Non-pigmented ciliary epithelial cell (primary cell): ENCODE results near the gene SORCS2.

Experiments used
- DNase-seq: peaks from one replicate; pipeline ENCODE4 v3.0.0-alpha.2; 2010; ENCODE audit warnings: low read depth

The SORCS2 gene

DNA sequence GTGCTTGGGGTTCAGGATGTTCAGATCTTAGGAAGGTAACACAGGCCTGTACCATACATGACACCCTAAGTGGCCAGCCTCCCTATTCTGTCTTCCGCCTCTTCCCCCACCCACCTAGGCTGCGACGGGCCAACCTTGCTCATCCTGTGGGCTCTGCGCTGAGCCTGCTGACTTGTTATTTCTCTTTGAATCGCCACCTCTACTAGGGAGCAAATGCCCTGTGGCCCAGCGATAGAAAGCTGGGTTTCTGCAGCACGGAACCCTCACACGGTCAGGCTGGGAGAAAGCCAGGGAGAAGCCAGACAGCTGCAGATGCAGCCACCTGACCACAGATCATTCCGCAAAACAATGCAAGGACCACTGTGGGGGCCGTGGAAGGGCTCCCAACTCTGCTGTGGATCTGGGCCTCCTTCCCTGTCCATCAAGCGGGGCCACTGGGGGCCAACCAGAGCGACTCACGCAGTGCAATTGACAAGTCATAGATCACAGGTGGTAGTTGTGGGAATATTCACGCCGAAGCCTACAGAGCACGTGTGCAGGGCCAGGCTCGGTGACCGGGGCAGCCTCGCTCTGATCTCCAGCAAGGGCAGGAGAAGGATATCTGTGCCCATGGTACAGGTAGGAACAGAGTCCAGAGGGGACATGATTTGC is 519.8 kb downstream of the SORCS2 start:
- no peak for DNase-seq

DNA sequence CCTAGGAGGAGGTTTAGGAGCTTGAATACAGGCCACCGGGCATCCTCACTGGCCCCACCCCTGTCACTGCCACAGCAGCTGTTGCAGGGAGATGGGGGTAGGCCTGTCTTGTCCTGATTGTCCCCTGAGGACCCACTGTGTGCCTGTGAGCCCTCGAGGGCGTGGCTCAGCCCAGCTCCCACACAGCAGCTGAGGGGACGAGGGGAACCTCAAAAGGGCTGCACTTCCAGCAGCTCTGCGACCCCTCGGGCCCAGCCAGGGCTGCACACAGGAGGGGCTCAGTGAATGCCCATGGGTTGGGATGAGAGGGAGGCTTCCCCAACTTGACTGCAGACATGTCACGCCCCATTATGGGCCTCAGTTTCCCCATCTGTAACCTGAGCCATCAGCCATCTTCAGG is 521.4 kb downstream of the SORCS2 start:
- no peak for DNase-seq

DNA sequence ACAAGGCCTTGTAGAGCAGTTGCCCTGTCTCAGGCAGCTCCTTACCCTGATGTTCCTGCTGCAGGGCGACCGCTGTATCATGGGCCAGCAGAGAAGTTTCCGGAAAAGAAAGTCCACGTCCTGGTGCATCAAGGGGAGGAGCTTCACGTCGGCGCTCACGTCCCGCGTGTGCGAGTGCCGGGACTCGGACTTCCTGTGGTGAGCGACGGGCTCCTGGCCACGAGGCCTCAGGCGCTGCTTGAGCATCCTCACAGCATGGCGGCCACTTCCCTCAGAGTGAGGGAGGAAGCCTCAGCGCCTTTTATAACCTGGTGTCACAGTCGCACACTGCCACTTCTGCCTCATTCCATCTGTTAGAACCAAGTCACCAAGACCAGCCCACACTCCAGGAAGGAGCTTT is 521.8 kb downstream of the SORCS2 start:
- no peak for DNase-seq

DNA sequence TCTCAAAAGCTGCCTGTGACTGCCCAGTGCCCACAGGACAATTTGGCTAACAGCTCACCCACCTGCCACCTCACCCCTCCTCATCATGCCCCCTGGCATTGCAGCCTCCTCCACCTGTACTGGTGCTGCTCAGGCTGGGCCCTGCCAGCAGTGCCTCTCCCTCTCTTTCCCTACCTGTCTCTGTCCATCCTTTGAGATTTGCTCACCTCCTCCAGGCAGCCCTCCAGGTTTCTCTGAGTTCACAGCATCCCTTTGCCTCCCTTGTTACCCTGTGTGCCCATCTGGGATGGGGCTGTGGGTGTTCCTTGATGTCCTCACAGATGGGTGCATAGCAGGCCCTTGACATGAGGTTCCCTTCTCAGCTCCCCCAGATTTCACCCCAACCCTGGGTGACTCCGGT is 522.4 kb downstream of the SORCS2 start:
- no peak for DNase-seq

DNA sequence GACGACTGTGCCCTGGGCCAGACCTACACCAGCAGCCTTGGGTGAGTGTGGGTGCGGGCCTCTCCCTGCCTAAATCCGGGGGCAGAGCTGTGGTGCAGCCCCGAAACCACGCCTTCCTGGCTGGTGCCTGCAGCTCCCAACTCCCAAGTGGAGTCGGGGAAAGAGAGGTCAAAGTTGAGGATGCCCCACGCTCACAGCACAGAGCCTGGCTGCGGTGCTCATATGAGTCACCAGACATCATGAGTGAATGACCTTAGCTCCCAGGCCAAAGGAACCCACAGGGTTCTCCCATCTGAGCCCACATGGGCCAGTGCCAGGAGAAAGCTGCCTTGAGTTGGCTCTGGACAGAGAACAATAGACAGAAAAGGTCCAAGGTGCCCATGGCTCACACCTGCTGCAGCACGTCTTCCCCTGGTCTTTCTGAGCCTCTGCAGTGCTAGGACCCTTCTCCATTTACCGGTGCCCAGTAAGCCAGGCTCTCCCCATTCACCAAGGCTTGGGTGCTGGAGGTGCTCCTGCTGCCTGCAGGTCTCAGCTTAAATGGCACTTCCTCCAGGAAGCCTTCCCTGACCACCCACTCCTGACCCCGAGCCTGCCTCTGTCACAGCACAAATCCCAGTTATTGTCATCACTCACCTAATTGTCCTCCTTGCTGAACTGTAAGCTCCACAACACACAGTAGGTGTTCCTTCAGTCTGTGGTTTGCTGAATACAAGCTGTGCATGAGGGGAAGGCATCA is 523.1 kb downstream of the SORCS2 start:
- no peak for DNase-seq

DNA sequence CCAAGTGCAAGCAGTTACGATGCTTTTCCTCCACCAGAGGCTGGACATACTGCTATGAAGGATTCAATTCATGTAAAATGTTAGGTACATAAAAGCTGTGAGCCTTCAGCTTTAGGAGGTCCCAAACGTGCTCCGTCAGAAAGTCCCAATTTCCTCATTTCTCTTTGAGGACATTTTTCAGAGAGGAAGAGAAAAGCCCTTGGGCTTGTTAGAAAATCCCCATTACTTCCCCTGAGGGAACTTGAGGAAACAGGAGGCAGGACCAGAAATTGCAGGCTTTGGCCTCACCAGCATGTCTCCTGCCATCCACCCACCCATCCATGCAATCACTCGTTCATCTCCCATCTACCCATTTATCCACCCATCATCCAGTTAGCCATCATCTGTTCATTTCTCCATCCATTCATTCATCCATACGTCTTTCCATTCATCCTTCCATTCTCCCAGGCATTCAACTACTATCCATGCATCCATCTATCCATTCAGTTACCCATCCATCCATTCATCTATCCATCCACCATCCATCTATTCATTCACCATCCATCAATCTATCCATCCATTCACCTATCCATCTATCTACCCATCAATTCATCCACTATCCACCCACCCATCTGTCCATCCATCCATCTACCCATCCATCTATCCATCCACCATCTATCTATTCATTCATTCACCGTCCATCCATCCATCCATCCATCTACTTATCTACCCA is 523.8 kb downstream of the SORCS2 start:
- no peak for DNase-seq

DNA sequence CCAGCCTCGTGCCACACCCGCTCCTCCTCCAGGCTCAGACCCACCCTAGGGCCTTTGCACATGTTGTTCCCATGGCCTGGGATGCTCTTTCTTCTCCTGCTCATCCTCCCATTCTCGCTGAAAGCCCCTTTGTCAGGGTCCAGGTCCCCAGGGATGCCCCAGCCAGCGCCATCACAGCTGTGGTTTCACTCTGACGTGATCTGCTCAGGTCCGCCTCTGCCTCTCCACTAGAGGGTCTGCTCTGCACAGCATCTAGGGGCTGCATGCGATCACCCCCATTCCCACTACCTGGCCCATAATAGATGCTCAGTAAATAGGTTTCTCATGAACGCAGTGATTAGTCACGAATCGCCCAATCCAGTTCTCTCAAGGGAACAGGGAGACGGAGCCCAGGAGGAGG is 524.8 kb downstream of the SORCS2 start:
- no peak for DNase-seq

DNA sequence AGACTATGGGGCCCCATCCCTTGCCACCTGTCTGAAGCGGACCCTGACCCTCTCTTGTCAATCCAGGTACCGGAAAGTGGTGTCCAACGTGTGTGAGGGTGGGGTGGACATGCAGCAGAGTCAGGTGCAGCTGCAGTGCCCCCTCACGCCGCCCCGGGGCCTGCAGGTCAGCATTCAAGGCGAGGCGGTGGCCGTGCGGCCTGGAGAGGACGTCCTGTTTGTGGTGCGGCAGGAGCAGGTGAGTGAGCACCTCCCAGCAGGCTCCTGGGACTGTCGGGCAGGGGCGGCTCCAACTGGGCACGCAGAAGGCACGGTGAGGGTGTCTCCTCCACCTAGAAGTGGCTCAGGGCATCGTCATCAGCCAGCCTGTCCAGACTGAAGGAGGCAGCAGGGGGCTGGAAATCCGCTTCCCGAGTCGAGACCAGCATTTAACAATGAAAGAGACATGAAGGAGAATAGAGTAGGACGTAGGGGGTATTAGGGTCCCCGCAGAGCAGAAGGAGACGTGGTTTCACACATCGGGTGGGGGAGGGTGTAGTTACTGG is 525.7 kb downstream of the SORCS2 start:
- no peak for DNase-seq

DNA sequence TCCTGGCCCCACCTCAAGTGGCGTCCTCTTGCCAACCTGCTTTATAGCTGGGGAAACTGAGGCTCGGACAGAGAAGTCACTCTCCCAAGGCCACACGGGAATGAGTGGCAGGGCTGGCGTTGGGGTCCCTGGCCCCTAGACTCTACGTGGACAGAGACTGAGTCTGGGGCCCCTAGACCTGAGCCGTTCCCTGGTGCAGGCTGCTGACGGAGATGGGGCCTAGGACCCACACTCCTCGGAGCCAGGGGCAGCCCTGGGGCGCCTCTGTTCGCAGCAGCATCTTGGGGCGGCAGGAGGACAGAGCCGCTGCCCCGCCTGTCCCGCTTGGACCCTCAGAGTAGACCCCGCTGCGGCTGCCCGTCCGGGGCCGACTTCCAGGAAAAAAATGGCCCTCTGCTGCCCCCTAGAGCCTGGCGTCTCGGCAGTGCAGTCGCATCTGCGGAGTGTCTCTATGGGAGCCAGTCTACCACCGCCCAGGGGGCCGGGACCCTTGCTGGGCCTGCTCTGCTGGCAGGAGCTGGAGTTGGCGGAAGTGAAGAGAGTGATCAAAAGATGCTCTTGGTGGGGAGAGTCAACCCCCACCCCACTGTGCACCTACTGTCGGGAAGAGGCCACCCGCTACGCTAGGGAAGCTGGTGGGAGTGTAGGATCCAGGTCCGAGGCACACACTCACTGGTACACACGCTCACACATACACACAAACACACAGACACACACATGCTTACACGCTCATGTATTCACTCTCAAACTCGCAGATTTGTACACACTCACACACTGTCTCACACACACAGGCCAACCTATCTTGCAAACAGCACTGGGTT is 527.2 kb downstream of the SORCS2 start:
- no peak for DNase-seq

DNA sequence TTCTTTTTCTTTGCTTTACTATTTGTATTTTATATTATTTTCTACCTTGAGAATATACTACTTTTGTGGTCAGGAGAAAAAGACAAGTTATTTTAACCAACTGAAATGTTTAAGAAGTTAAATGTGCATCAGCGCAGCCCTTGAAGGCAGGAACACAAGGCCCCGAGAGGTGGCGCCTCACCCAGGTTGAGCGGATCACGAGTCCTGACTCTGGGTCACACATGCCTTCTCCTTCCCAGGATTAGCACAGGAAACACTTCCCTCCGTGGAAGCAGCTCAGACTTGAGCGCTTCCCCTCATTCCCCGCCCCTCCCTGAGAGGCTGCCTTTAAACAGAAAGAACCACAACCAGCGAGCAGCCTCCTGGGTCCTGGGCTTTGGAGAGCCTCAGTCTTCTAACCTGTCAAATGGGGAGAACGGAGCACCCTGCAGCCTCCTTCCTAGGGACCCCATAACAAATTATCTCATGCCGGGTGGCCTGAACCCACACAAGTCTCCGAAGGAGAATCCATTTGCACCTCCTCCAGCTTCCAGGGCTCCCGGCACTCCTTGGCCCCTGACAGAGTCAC is 529.7 kb downstream of the SORCS2 start:
- DNase-seq, result no peak

DNA sequence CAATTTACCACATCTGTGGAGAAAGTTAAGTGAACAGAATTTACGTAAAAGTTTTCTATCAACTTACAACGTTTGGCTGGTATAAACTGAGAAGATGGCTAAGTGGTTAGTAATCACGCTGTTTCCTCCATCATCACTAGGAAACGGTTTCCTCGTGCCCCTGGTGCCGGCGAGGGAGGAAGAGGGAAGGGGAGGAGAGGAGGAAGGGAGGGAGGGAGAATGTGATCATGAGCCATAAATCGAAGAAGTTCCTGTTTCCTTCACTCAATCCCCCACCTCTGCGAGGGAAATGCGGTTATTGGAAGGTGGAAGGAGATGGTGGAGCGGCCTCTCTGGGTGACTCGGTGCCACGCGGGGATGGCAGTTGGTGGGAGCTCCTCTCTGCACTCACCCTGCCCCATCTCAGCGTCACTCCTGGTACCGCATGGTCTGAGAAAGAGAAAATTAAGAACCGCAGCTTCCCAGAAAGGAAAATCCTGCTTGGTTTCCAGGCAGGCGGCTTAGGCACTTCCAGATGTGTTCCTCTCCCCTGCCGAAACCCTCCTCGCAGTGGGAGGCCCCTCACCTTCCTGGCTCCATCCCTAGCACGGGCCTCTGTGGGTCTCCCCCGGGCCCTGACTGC is 530.5 kb downstream of the SORCS2 start:
- no peak for DNase-seq

DNA sequence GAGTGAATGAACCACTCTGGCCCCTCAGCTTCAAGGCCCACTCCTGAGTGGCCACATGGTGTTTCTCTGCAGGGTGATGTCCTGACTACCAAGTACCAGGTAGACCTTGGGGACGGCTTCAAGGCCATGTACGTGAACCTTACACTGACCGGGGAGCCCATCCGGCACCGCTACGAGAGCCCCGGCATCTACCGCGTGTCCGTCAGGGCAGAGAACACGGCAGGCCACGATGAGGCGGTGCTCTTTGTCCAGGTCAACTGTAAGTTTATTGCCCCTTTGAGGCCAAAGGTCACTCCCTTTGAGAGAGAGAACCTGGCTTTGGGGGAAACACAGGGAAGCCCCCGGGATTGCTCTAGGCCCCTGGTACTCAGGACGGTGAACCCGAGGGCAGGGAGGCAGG is 531.3 kb downstream of the SORCS2 start:
- DNase-seq, result no peak

DNA sequence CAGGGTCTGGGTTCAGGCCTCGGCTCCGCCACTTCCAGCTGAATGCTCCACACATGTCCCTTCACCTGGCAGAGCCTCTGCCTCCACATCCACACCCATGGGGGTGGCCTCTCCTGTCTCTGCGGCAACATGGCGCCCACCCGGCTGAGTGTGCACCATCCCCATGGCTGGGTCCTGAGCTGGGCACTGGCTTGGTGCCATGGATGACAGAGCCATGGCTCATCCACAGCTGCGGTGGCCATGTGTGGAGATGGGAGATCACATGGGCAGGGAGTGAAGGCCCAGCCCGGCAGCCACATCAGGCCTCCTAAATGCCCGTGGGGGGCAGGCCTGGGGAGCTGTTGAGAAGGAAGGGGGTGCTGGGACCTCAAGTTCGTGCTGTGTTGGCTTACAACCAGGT is 533.6 kb downstream of the SORCS2 start:
- no peak for DNase-seq

DNA sequence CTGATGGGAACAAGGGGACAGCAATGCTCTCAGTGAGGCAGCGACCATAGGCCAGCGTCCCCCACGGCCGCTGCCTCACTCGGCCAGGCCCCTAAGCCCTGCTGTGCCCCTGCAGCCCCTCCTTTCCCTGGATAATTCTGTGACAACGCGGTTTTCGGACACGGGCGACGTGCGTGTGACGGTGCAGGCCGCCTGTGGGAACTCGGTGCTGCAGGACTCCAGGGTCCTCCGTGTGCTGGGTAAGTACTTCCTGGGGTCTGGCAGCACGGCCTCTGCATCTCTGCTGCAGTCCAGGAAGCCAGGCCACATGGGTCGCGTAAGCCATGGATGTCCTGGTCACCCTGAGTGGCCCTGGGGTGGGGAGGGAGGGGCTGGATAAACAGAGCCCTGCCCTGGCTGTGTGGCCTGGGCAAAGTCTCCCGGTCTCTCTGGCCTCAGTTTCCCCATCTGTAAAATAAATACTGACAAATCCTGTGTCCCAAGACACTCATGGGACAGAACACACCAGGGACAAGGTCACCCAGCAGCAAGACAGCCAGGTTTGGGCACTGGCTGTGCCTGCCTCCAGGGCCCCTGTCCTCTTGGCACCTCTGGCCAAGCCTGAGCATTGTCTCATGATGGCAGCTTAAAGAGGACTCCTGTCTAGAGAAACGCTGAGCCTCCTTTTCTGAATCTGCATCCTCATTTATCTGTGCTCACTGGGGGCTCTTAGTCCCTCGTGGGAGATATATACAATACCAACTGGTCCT is 534.5 kb downstream of the SORCS2 start:
- DNase-seq, result no peak

DNA sequence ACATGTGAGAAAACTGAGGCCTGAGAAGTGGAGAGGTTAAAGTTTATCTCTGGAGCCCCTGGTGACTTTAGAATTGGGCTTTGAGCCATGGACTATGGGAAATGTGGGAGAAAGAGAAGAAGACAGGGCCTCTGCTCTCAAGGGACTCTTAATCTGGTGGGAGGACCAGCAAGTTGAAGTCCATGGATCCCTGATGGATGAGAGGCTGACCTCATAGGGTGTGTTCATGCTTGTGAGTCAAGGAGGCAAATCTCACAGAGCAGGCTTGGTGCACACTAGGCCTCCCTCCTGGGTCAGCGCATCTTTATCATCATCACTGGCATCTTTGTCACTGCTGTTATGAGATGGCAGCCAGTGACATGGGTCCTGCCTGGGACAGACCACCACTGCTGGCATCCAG is 535.4 kb downstream of the SORCS2 start:
- DNase-seq, result no peak

DNA sequence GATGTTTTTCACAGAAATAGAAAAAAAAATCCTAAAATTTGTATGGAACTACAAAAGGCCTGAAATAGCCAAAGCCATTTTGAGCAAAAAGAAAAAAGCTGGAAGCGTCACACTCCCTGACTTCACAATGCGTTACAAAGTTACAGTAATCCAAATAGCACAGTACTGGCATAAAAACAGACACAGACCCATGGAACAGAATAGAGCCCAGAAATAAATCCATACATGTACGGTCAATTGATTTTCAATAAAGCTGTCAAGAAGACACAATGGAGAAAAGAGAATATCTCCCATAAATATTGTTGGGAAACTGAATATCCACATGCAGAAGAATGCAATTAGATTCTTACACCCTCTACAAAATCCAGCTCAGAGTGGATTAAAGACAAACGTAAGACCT is 539.1 kb downstream of the SORCS2 start:
- DNase-seq, result no peak

DNA sequence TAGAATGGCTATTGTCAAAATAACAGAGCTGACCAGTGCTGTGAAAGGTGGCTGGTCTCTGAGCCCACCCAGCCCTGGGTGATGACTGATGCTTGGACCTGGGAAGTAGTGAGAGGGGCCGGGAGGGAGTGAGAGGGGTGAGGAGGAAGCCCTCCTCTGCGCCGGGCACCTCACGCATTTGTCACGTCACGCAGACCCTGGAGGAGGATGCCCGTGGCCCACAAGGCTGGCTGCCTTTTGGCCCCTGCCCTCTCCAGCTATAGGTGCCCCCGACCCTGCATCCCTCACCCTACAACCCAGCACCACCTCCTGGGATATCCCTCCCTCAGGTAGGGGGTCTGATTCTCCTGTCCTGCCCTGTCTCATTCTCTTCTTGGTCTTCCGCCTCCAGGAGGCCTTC is 539.9 kb downstream of the SORCS2 start:
- no peak for DNase-seq

DNA sequence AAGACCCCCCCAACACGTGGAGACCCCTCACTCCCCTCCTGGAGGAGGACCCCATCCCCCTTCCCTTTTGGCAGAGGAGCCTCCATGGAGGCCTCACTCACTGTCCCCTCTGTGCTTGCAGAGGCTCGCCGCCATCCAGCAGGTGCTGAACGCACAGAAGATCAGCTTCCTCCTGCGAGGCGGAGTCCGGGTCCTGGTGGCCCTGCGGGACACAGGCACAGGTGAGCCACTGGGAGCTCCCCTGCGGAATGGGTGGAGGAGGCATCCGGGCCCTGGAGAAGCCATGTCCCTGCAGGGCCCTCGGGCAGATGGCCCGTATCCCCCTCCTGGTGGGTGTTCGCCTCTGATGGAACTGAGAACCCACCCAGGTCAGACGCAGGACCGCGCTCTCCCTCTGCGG is 540.9 kb downstream of the SORCS2 start:
- no peak for DNase-seq

DNA sequence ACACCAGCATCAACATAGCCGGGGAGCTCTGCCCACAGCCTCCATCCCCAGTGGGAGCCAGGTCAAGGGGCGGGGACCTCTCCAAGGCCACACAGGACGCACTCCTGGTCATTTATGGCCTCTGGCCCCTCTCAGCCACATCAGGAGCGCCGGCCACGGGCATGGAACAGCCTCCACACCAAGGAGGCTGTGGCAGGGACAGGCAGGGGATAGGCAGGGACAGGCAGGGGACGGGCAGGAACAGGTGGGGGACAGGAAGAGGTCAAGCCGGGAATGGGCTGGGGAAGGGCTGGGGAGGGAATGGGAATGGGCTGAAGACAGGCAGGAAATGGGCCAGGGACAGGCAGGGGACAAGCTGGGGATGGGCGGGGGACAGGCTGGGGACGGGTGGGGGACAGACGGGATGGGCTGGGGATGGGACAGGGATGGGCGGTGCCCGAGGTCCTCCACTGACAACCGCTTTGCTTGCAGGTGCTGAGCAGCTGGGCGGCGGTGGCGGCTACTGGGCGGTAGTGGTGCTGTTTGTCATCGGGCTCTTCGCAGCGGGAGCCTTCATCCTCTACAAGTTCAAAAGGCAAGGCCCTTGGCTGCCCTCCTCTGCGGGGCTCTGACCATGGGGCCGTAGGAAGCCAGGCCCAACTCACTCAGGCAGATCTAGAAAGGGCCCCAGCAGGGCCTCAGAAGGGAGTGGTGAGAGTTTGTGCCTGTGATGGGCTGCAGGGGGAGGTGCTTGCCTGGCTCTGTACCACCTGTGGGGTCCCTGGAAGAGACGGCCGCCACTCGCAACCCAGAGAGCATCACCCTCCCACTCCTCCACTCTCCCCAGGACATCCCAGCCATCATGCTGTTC is 541.7 kb downstream of the SORCS2 start:
- DNase-seq, result no peak
